LoVo (cell line): ENCODE results near the gene EPB41L3.
"Not testable (repeated sequence)": the region's sequence is repeated elsewhere in the genome, so short reads cannot be mapped to it uniquely, and the experiment has no call there.

Experiments used
- DNase-seq: peaks from one replicate; pipeline ENCODE4 v3.0.0-alpha.2; 2016; ENCODE audit warnings: low spot score

The EPB41L3 gene

GRCh38 chr18:5543773-5544389 lies at the start of gene EPB41L3:
TSS of gene EPB41L3 (minus strand) at chr18:5543997. CDS start at chr18:5489183, 54,814 bp downstream.
- no peak for DNase-seq

GRCh38 chr18:5588529-5588928 lies 44.7 kb upstream of the EPB41L3 start:
- DNase-seq, result no peak

GRCh38 chr18:5585653-5586052 lies 41.9 kb upstream of the EPB41L3 start:
- no peak for DNase-seq

GRCh38 chr18:5584746-5585417 lies 41.1 kb upstream of the EPB41L3 start:
- DNase-seq, result no peak

- DNase-seq, result no peak
Observed at GRCh38 chr18:5582849-5583681, 39.3 kb upstream of the EPB41L3 start.

- DNase-seq, result no peak
Observed at GRCh38 chr18:5582076-5582475, 38.3 kb upstream of the EPB41L3 start.

GRCh38 chr18:5574843-5575242 lies 31.0 kb upstream of the EPB41L3 start:
- no peak for DNase-seq

GRCh38 chr18:5571666-5572065 lies 27.9 kb upstream of the EPB41L3 start:
- DNase-seq, result no peak

- not testable (repeated sequence) for DNase-seq
Observed at GRCh38 chr18:5570613-5571012, 26.8 kb upstream of the EPB41L3 start.

GRCh38 chr18:5568416-5568815 lies 24.6 kb upstream of the EPB41L3 start:
- no peak for DNase-seq

- DNase-seq, result no peak
Observed at GRCh38 chr18:5558851-5559250, 15.1 kb upstream of the EPB41L3 start.

GRCh38 chr18:5556310-5556974 lies 12.6 kb upstream of the EPB41L3 start:
- no peak for DNase-seq

- DNase-seq, result no peak
Observed at GRCh38 chr18:5554629-5555028, 10.8 kb upstream of the EPB41L3 start.

GRCh38 chr18:5546660-5547059 lies 2.9 kb upstream of the EPB41L3 start:
- DNase-seq, result no peak

- DNase-seq, result no peak
Observed at GRCh38 chr18:5543036-5543680, 639 bp downstream of the EPB41L3 start.

GRCh38 chr18:5542515-5543035 lies 1.2 kb downstream of the EPB41L3 start:
- DNase-seq, result no peak

- no peak for DNase-seq
Observed at GRCh38 chr18:5541644-5542043, 2.2 kb downstream of the EPB41L3 start.

GRCh38 chr18:5539391-5539790 lies 4.4 kb downstream of the EPB41L3 start:
- no peak for DNase-seq

GRCh38 chr18:5538544-5538943 lies 5.3 kb downstream of the EPB41L3 start:
- DNase-seq, result no peak

- no peak for DNase-seq
Observed at GRCh38 chr18:5537860-5538259, 5.9 kb downstream of the EPB41L3 start.

GRCh38 chr18:5534845-5535244 lies 9.0 kb downstream of the EPB41L3 start:
- DNase-seq, result no peak

- no peak for DNase-seq
Observed at GRCh38 chr18:5532066-5532465, 11.7 kb downstream of the EPB41L3 start.
